ENCODE measurements around the gene PRKD1.

PRKD1 gene

GRCh38 chr14:29652571-29652970 is 275.1 kb downstream of the PRKD1 start:
- no peaks in the 10 kb centered on the region for H3K9me2 ChIP-seq (replicated peaks; ENCODE audit: control insufficient read depth, low read length)
- no peak overlapping the region for H3K27ac ChIP-seq (ENCODE audit: low read depth, low read length)
- peaks cover 11% of the 10 kb centered on the region; the same call in 1 of the 2 replicates for H3K9me3 ChIP-seq (ENCODE audit: control insufficient read depth, insufficient read depth, low read length)
- H3K36me3 ChIP-seq (ENCODE audit: control insufficient read depth, low read length): no peaks in the 10 kb centered on the region
- no peaks in the 10 kb centered on the region for H3K4me1 ChIP-seq (ENCODE audit: control insufficient read depth, low read length)
- no peaks in the 10 kb centered on the region for H3K27me3 ChIP-seq (ENCODE audit: control insufficient read depth, low read length)
- no peaks in the 10 kb centered on the region for H3F3A ChIP-seq (ENCODE audit: control insufficient read depth, insufficient read depth)
- no peaks in the 10 kb centered on the region for H3K79me2 ChIP-seq (ENCODE audit: control insufficient read depth, low read length)
- H4K20me1 ChIP-seq (ENCODE audit: control insufficient read depth, insufficient read depth, low read depth, low read length): no peaks in the 10 kb centered on the region
- no peak overlapping the region for H3K4me3 ChIP-seq (ENCODE audit: low read length)
- TF ChIP-seq EZH2phosphoT487 (IDR thresholded peaks at IDR 0.05; ENCODE audit: borderline replicate concordance, low read length): no peak
- no peak for TF ChIP-seq CTCF (IDR thresholded peaks at IDR 0.05; ENCODE audit: low read depth, low read length, poor library complexity, severe bottlenecking)
- H3K4me2 ChIP-seq (ENCODE audit: low read length): no peak overlapping the region

- Histone ChIP-seq H3K79me2 (ENCODE audit: control insufficient read depth, low read length) (no peaks in the 10 kb centered on the region), H3K27ac (ENCODE audit: low read depth, low read length) (no peak overlapping the region), H3K9me2 (replicated peaks; ENCODE audit: control insufficient read depth, low read length) (no peaks in the 10 kb centered on the region), H3K9me3 (ENCODE audit: control insufficient read depth, insufficient read depth, low read length) (peaks cover 11% of the 10 kb centered on the region; the same call in 1 of the 2 replicates), H3K4me1 (ENCODE audit: control insufficient read depth, low read length) (no peaks in the 10 kb centered on the region), H3K4me2 (ENCODE audit: low read length) (no peak overlapping the region), H3K27me3 (ENCODE audit: control insufficient read depth, low read length) (no peaks in the 10 kb centered on the region), H3K4me3 (ENCODE audit: low read length) (no peak overlapping the region), H3K36me3 (ENCODE audit: control insufficient read depth, low read length) (no peaks in the 10 kb centered on the region), H4K20me1 (ENCODE audit: control insufficient read depth, insufficient read depth, low read depth, low read length) (no peaks in the 10 kb centered on the region), H3F3A (ENCODE audit: control insufficient read depth, insufficient read depth) (no peaks in the 10 kb centered on the region)
- TF ChIP-seq CTCF (IDR thresholded peaks at IDR 0.05; ENCODE audit: low read depth, low read length, poor library complexity, severe bottlenecking) (no peak), EZH2phosphoT487 (IDR thresholded peaks at IDR 0.05; ENCODE audit: borderline replicate concordance, low read length) (no peak)
Measured at GRCh38 chr14:29650554-29651269, 276.9 kb downstream of the PRKD1 start.

GRCh38 chr14:29649170-29649569 is 278.5 kb downstream of the PRKD1 start:
- no peak for TF ChIP-seq EZH2phosphoT487 (IDR thresholded peaks at IDR 0.05; ENCODE audit: borderline replicate concordance, low read length)
- no peak for TF ChIP-seq CTCF (IDR thresholded peaks at IDR 0.05; ENCODE audit: low read depth, low read length, poor library complexity, severe bottlenecking)
- H3K36me3 ChIP-seq (ENCODE audit: control insufficient read depth, low read length): no peaks in the 10 kb centered on the region
- no peaks in the 10 kb centered on the region for H3K27me3 ChIP-seq (ENCODE audit: control insufficient read depth, low read length)
- H3K27ac ChIP-seq (ENCODE audit: low read depth, low read length): no peak overlapping the region
- H3K4me1 ChIP-seq (ENCODE audit: control insufficient read depth, low read length): no peaks in the 10 kb centered on the region
- no peaks in the 10 kb centered on the region for H4K20me1 ChIP-seq (ENCODE audit: control insufficient read depth, insufficient read depth, low read depth, low read length)
- no peaks in the 10 kb centered on the region for H3K9me2 ChIP-seq (replicated peaks; ENCODE audit: control insufficient read depth, low read length)
- H3K79me2 ChIP-seq (ENCODE audit: control insufficient read depth, low read length): no peaks in the 10 kb centered on the region
- H3K4me2 ChIP-seq (ENCODE audit: low read length): no peak overlapping the region
- no peaks in the 10 kb centered on the region for H3F3A ChIP-seq (ENCODE audit: control insufficient read depth, insufficient read depth)
- peaks cover 11% of the 10 kb centered on the region; the same call in 1 of the 2 replicates for H3K9me3 ChIP-seq (ENCODE audit: control insufficient read depth, insufficient read depth, low read length)
- no peak overlapping the region for H3K4me3 ChIP-seq (ENCODE audit: low read length)
